Calu3 (cell line): ENCODE measurements around the gene MMEL1. TPM values are rescaled to one million over a fixed set of nuclear protein-coding genes. Genes with fewer than 3 reads are reported as not detected.
"Not testable (repeated sequence)": the region's sequence is repeated elsewhere in the genome, so short reads cannot be mapped to it uniquely, and the experiment has no call there.

Source experiments
- BruUV-seq: library from RNA; stranded (reverse); fragments of 400-500 nt; replicated peaks from 2 replicates; lab custom pipeline; 2021; lab: Mats Ljungman, UMichigan
- CTCF ChIA-PET: fragments of 300-600 bp; sonication (Branson Sonifier 250); formaldehyde crosslinking; loops from one replicate; lab custom pipeline; 2022; ENCODE audit warnings: antibody characterized with exemption; lab: Charles Lee
- DNase-seq: peaks from one replicate; pipeline ENCODE4 v3.0.0; 2022
- H3K27ac Mint-ChIP-seq: one replicate; pipeline ENCODE4 v1.8.0; 2022; ENCODE audit warnings: mixed read lengths; ENCODE audit not compliant: unreplicated experiment
- H3K27me3 Mint-ChIP-seq: one replicate; pipeline ENCODE4 v1.8.0; 2022; ENCODE audit warnings: mixed read lengths; ENCODE audit not compliant: unreplicated experiment
- H3K36me3 Mint-ChIP-seq: one replicate; pipeline ENCODE4 v1.8.0; 2022; ENCODE audit warnings: mild to moderate bottlenecking, moderate library complexity, mixed read lengths; ENCODE audit not compliant: insufficient read depth, unreplicated experiment
- H3K4me1 Mint-ChIP-seq: one replicate; pipeline ENCODE4 v1.8.0; 2022; ENCODE audit warnings: mild to moderate bottlenecking, low read depth, mixed read lengths; ENCODE audit not compliant: unreplicated experiment
- H3K4me3 Mint-ChIP-seq: one replicate; pipeline ENCODE4 v1.8.0; 2022; ENCODE audit warnings: mild to moderate bottlenecking, low read depth, moderate library complexity, mixed read lengths; ENCODE audit not compliant: unreplicated experiment
- H3K9me3 Mint-ChIP-seq: one replicate; pipeline ENCODE4 v1.8.0; 2022; ENCODE audit warnings: low read depth, mixed read lengths; ENCODE audit not compliant: unreplicated experiment
- CTCF ChIP-seq: fragments of 200-600 bp; IDR thresholded peaks from one replicate; pipeline ENCODE4 v1.8.0; 2022; ENCODE audit warnings: antibody characterized with exemption; ENCODE audit not compliant: unreplicated experiment
- intact Hi-C: fragments of 100-400 bp; cut with micrococcal nuclease; formaldehyde crosslinking; loops from one replicate; pipeline ENCODE4 v1.10.0; 2022; ENCODE audit not compliant: unreplicated experiment
- total RNA-seq: library from RNA; stranded (reverse); gene quantifications from 2 replicates; pipeline ENCODE4 v1.2.3, GENCODE V29; 2022

MMEL1 gene
- total RNA-seq, 1 experiment from 2014 or later = 5.6 TPM

GRCh38 chr1:2569060-2569459 is 63.8 kb downstream of the MMEL1 start:
- no peak for DNase-seq
- no peak overlapping the region for H3K4me3 Mint-ChIP-seq
- no TSS peak for BruUV-seq
- H3K4me1 Mint-ChIP-seq = peaks cover 16% of the 10 kb centered on the region
- CTCF ChIA-PET = no interaction called here
- H3K9me3 Mint-ChIP-seq = peaks cover 8% of the 10 kb centered on the region
- TF ChIP-seq CTCF = no peak
- intact Hi-C loops = no loop called here
- H3K36me3 Mint-ChIP-seq = peaks cover 11% of the 10 kb centered on the region
- H3K27ac Mint-ChIP-seq = no peak overlapping the region
- H3K27me3 Mint-ChIP-seq = no peaks in the 10 kb centered on the region

GRCh38 chr1:2568187-2568816 is 64.5 kb downstream of the MMEL1 start:
- CTCF ChIA-PET, H3K4me3 Mint-ChIP-seq, DNase-seq, BruUV-seq, H3K27ac Mint-ChIP-seq, H3K27me3 Mint-ChIP-seq, H3K9me3 Mint-ChIP-seq, intact Hi-C loops: not testable (repeated sequence)
- Mint-ChIP-seq H3K36me3 (peaks cover 11% of the 10 kb centered on the region), H3K4me1 (peaks cover 16% of the 10 kb centered on the region)

GRCh38 chr1:2567083-2567679 is 65.6 kb downstream of the MMEL1 start:
- TF ChIP-seq CTCF = no peak
- BruUV-seq = no TSS peak
- Mint-ChIP-seq H3K36me3 (peaks cover 6% of the 10 kb centered on the region), H3K27ac (no peak overlapping the region), H3K27me3 (no peaks in the 10 kb centered on the region), H3K4me3 (no peak overlapping the region), H3K9me3 (no peaks in the 10 kb centered on the region), H3K4me1 (peaks cover 16% of the 10 kb centered on the region)
- intact Hi-C loops = no loop called here
- DNase-seq = no peak
- CTCF ChIA-PET = no interaction called here

- Mint-ChIP-seq H3K4me1 (peaks cover 16% of the 10 kb centered on the region), H3K4me3 (no peak overlapping the region), H3K9me3 (no peaks in the 10 kb centered on the region), H3K27ac (peak overlapping the region; percentile 27), H3K36me3 (peaks cover 8% of the 10 kb centered on the region), H3K27me3 (no peaks in the 10 kb centered on the region)
- DNase-seq = peak; percentile 35
- TF ChIP-seq CTCF = no peak
- CTCF ChIA-PET = no interaction called here
- intact Hi-C loops = no loop called here
- BruUV-seq = no TSS peak
These were observed 66.4 kb downstream of the MMEL1 start for GRCh38 chr1:2566101-2567045.
